Medulla oblongata (tissue), 1 donor: ENCODE data around the gene CHGA.

Experiments used
- DNase-seq: peaks from one replicate; pipeline ENCODE4 v3.0.0-alpha.2; 2015; ENCODE audit errors: extremely low spot score

CHGA gene

DNA sequence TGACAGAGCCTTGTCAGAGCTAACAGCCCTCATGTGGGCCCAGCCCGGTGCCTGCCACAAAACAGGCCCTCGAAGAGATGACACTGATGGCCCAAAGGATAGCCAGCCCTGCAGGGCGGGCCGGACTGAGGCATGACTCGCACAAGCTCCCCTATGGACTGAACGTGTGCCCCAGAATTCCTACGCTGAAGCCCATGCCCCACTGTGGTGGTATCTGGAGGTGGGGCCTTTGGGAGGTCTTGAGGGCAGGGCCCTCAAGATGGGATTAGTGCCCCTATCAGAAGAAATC, 38.6 kb downstream of the CHGA start:
- DNase-seq = no peak

DNA sequence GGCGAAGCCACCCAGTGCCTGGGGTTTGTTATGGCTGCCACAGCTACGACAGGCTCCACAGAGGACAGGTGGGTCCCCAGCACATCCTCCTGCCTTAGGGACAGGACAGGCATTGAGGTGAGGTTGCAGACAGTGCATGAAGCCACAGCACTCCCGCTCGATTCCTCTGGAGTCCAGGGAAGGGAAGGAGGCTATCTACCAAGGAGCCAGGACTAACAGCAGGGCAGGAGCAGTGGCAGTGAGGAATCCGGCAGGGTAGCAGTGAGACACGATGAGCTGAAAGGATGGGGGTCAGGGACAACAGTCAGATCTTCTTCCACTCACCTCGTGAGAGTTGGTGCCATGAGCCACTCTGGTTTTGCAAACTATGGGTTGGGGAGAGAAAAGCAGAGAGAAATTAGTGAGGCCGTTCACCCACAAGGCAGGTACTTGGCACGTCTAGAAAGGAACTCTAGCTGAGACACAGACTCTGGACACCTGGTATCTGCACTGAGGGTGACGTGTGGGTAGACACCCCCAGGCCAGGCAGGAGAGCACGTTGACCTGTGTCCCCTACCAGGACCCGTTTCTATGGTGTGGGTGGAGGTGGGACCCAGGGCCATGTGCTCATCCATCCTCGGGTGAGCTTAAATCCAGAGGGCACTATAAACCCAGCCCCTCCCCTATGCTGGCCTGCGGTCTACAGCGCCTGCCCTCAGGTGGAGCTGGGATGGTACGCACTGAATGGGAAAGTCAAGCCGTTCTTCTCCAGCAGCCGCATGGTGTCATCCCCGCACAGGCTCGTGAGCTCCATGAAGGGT, 39.3 kb downstream of the CHGA start:
- no peak for DNase-seq

DNA sequence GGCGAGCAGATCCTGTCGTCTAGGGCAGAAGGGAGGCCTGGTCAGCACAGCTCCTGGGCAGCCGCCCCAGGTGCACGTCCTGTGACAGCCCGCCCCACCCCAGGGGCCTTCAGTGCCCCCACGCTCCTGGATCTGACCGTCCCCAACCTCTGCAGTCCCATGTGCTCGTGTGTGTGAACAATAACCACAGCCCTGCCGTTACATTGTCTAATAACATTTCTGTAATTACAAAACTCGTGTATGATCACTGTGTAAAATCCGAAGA, 39.8 kb downstream of the CHGA start:
- no peak for DNase-seq

DNA sequence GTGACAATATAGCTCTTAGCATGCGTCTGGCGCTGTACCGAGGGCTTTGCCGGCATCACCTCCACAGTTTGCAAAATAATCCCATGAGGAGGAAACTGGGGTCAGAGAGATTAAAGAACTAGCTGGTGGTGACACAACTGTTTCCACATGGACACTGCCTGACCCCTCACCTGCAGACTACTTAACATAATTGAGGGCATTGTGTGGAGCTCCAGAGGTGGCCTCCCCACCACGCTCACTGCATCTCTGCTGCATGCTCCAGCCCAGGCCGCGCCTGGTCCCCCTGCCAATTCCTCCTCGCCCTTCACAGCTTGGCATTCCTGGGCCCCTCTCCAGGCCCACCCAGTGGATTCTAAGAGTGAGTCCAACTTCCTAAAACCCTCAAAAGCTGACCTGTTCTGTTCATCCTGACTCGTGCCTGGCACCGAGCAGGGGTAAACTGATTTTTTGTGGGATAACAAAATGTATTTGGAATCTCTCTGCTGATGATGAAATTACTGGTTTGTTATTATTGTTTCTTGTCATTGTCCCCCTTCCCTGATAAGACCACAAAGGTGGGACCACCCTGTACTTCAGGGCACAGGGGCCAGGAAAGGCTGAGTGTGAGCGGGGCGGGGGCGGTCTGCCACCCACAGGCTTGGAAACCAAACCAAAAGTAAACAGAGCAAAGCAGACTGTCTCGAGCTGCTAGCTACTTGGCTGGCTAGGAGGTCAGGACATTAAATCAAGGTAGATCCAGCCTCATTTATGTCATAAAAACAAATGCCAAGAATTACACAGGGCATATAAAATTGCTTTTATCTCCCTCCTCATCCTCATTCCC, 40.6 kb downstream of the CHGA start:
- DNase-seq = no peak

DNA sequence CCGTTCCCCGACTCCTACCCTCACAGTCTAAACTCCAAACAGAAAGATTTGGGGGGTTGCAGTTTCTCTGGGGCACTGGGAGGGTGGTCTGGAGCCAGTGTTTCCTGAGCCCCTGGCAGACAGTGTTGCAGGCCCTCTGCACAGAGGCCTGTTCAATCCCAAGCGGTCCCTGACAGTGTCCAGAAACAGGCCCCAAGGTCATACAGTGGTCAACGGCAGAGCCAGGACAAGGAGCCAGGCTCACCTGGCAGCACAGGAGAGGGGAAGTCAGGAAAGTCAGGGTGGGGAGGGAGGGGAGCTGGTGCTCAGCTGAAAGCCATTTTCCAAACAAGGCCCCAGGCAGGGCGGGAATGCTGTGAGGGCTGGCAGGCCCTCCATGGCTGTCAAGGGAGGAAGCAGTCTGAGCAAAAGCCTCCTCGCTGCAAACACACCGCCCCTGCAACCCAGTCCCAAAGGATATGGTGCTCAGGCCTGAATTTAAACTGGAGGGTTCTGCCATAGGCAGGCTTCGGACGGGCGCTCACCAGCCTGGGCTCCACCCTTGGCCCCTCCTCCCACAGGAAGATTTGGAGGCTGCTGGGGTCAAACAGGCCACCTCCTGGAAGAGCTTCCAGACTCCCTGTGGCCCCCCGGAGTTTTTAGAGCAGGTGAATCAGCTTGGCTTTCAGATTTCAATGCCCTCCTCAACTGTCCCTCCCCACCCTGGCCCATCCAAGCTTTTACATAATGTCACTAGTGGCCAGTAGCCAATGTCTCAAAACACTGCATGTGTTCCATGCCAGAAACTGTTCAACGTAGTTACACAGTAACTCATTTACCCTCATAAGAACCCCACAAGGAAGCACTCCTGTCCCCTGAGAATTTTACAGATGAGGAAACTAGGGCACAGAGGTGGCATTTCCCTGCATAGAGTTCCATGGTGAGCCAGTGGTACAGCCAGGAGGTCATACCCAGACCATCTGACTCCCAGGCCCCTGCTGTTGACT, 41.5 kb downstream of the CHGA start:
- no peak for DNase-seq

DNA sequence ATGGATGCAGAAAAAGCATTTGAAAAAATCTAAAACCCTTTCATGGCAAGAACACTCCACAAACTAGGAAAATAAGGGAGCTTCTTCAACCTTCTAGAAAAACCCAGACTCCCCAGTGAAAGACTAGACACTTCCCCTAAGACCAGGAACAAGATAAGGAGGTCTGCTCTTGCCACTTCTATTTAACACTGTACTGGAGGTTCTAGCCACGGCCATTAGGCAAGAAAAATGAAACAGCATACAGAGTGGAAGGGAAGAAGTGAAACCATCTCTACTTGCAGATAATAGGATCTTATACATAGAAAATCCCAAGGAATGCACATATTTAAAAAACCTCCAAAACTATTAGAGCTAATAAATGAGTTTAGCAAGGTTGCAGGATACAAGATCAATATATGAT, 42.3 kb downstream of the CHGA start:
- no peak for DNase-seq

DNA sequence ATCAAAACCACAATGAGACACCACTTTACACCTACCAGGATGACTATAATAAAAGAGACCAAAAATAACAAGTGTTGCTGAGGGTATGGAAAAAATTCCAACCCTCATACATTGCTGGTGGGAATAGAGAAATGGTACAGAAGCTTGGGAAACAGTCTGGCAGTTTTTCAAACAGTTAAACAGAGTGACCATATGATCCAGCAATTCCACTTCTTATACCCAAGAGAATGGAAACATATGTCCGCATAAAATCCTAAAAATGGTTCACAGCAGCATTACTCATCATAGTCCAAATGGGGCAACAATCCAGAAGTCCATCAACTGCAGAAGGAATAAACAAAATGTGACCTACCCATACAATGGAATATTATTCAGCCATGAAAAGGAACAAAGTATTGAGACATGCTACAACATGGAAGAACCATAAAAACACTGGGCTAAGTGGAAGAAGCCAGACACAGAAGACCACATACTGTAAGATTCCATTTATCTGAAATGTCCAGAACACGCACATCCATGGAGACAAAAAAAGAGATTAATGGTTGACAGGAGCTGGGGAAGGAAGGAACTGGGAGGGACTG, 44.5 kb downstream of the CHGA start:
- DNase-seq = no peak

DNA sequence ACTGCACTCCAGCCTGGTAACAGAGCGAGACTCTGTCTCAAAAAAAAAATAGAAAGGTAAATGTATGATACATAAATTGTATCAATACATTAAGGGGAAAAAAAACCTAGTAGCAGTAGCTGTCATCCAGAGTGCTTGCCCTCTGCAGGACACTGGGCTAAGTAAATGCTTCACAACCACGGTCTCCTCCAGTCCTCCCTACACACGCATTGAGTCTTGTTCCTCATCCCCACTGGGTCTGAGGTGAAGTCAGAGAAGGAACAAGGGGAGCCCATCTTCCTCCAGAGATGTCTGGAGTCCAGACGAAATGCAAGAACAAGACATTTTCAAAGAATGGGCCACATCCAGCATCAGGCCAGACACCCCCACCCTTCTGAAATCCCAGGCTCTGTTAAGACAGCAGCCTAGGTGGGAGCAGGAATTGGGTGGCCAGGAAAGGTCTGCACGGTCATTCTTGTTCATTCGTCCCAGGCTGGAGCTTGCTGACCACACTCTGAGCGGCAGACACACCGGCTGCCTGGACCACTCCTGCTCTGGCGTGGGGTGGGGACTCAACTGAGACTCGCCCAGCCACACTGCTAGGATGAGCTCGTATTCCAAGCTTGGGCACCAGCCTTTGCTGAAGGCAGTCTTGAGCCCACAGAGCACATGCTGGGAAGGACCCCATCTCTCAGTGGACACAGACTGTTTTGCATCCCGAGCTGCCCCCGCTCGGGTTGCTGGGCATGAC, 45.5 kb downstream of the CHGA start:
- no peak for DNase-seq

DNA sequence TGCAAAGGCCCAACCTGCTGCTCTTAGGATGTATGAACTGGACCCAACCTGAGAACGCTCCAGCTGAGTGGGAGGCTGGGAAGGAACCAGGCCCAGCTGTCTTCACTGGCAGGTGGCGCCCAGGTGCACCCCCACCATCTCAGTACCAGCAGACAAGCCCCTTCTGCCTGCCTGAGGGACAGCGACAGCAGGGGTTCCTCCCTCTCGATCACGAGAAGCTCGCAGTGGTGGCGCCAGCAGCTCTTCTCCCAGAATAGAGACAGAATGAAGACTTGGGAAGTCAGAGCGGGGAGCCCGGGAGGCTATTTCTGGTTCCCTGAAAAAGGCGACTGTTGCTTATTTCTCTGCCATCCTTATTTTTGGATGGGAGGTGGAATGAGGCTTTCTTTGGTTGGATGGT, 46.5 kb downstream of the CHGA start:
- no peak for DNase-seq

DNA sequence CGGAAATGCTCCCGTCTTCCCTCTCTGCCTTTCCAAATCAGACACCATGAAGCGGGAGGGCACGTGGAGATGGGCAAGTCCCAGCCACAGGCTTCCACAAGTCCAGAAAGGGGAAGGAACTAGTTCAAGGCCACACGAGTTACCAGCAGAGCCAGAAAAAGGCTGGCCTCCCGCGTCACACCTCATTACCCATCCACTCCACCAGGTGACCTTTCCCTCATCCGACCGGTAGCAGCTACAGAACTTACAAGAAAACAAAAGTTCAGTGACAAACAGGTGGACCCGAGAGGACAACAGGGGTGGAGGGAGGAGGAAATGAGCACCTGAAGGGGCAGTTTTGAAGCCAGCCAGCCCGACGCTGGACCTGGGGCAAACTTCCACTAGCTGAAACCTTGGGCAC, 46.9 kb downstream of the CHGA start:
- DNase-seq = no peak

DNA sequence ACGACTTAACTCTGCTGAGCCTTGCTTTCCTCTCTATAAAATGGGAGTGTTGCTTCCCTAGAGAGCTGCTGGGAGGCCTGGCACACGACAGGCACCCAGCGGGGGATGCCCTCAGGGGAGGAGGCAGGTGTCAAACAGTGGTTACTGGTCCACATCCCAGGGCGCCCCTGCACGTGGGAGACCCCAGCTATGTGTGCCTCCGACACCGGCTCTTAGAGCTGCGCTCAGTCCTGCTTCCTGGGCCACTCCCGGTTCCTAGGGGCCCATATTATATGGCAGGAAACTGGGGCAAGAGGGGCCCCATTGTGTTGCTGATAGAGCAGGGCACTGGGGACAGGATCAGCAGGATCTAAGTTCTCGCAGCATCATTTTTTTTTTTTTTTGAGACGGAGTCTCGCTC, 47.3 kb downstream of the CHGA start:
- no peak for DNase-seq

DNA sequence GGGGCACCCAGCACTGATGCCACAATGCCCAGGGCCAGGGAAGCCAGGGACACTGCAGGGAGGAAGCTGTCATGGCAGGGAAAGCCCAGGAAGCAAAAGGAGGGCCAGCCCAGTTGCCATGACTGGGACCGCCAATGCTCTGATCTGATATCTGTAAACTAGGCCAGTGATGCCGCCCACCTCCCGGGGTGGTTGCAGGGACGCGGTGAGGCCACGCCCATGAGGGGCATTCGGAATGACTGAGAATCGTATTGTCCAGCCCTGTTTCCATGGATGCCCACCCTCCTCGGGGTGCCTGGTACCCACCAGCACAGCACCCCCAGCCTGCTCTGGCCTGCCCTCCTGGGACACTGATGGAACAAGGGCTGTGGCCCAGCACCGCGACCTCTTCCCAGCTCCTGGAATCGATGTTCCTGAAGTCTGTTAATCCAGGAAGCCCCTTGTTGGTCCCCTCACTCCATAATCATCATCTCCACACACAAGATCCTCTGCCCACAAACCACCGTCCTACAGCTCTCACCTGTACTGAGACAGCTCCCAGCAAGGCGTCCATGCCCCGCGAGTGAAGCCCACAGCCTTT, 48.7 kb downstream of the CHGA start:
- no peak for DNase-seq

DNA sequence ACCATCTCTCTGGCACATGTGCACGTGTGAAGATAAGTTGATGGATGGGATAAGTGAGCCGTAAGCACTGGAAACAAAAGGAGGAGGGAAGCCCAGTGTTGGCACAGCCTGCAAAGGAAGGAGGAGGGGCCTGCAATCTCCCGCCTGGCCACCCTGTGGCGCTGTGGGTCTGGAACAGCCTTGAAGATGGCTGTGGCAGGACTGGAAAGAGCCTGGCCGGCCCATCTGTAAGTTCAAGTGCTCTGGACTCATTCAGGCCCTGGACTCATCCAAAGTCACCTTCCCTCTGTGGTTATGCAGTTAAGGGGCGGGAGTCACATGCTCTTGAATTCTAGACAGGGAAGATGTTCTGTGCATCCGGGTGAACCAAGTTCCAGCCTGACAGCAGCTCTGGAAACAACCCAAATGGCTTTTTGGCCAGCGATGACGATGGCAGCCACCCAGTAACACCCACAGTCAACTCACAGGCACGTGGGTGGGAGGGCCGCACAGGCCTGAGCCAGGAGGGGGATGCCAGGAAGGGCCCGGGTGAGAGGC, 50.4 kb downstream of the CHGA start:
- DNase-seq = peak; percentile 83

DNA sequence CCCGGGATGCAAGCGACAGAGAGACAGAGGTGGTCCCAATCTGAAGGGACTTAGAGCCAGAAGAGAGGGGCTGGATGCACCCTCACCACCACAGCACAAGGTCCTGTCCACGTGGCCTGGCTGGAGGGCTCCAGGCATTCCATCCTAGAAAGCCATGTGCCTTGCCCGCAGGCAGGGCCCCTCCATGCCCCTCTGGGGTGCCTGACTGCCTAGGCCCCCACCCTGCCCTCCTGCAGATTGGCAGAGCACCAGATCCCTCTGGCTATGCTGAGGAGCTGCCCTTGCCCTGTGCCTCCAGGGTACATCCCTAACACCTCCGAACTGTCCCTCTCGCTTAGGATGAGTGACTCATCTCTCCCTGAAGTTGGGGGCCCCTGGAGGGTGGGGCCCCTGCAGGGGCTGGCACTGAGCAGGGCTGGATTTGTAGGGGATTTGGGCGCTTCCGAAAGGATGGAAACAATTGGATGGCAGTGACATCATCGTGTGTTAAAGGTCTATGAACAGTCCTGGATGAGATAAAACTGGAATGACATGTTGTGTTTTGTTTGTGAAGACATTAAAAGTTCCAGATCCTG, 50.9 kb downstream of the CHGA start:
- no peak for DNase-seq

DNA sequence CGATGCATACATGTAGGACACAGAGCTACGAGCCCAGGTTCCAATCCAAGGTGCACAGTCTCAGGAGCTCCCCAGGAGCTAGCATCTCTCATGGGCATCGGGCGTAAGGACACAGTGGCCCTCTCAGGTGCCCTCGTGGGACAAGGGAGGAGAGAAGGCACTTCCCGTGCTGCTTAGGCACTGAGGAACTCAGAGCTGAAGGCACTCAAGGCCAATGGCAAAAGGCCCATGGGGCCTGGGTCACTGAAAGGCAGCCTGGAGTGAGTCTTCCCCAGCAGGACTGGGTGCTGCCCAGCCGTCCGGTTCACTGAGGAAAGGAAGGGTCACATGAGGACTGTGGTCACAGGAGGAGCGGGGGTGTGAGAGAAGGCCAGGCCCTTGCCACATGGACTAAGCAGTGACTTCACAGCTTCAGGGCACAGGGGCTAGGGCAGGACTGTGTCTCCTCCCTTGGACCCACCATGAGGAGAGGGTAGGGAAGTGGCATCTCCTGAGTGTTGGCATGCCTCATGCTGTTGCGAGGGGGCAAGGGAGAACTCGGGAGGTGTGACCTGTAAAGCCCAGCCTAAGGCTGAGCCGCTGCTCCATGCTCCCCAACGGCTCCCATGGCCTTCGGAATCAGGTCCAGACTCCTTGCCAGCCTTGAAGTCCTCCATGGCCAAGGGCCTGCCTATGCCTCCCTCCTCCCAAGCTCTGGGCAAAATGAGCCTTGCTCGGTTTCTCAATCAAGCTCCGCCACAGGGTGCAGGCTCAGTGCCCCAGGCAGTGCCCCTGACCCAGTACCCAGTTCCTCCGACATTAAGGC, 51.8 kb downstream of the CHGA start:
- no peak for DNase-seq

DNA sequence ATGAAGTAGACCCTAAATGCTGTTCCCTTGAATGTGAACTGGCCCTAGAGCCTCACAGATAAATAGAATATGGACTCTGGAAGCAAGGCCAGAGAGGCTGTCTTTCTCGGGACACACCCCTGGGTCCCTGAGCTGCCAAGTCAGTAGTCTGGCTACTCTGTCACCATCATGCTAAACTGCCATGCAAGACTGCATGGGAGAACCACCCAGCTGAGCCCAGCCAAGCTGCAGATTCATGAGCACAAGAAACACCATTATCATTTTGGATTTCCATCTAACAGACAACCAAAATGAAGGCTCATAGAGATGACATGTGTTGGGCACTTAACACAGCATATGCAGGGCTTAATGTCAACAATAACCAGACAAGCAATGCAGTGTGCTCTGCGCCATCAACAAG, 53.3 kb downstream of the CHGA start:
- DNase-seq = no peak

DNA sequence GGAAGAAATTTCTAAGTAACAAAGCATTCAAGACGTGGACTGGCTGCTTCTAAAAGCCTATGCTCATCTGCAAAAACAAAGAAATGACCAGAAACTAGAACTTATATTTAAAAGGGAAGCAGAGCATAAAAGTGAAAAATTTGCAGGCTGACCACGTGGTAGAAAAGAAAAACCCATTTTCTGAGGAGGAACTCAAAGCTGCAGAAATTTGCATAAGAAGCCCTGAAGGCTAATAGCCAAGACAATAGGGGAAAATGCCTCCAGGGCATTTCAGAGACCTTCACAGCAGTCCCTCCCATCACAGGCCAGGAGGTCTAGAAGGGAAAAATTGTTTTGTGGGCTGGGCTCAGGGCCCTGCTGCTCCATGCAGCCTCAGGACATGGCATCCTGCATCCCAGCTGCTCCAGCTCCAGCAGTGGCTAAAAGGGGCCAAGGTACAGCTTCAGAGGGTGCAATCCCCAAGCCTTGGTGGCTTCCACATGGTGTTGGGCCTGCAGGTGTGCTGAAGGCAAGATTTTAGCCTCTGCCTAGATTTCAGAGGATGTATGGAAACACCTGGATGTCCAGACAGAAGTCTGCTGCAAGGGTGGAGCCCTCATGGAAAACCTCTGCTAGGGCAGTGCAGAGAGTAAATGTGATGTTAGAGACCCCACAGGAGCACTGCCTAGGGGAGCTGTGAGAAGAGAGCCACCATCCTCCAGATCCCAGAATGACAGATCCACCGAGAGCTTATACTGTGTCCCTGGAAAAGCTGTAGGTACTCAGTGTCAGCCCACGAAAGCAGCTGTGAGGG, 55.5 kb downstream of the CHGA start:
- no peak for DNase-seq

DNA sequence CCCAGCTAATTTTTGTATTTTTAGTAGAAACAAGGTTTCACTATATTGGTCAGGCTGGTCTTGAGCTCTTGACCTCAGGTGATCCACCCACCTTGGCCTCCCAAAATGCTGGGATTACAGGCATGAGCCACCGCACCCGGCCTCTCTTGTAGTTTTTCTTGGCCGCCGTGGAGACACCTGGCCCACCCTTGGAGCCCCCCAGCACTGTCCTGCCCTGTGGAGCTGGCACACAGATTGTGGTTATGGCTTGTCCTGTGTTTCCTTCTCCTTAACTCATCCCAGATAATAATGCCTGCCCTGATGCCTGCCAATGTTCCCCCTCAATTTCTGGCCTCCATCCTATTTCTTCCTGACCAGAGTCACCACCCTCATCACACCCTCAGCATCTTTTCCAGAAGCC, 57.9 kb downstream of the CHGA start:
- DNase-seq = no peak

DNA sequence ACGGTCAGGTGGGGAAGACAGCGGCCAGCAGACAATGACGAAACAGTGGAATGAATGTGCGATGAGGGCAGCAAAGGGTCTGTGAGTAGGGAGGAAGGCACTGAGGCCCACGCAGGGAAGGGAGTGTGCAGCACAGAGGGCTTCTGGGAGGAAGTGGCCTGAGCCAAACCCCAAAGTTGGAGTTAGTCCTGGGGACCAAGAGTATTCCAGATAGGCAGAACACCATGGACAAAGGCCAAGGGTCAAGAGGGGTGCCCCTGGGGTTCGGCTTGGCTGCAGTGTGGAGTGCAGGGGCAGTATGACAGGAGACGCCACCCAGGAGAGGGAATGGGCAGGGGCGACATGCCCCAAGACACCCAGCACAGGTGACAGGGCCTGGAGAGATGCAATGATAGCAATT, 58.8 kb downstream of the CHGA start:
- DNase-seq = no peak
